Colon (tissue), 2 donors: ENCODE results near the gene PTCD1.
"Not testable (repeated sequence)": the region's sequence is repeated elsewhere in the genome, so short reads cannot be mapped to it uniquely, and the experiment has no call there.

Source experiments
- FAIRE-seq: peaks from 2 replicates; lab custom pipeline; 2012; peaks lifted over from hg19 to GRCh38; lab: Jason Lieb, UNC
- donor health status: control.
- donor health status: control.

The PTCD1 gene

GRCh38 chr7:99386584-99387238, 51.9 kb downstream of the PTCD1 start:
- FAIRE-seq: no peak

GRCh38 chr7:99385564-99385963, 53.0 kb downstream of the PTCD1 start:
- no peak for FAIRE-seq

DNA sequence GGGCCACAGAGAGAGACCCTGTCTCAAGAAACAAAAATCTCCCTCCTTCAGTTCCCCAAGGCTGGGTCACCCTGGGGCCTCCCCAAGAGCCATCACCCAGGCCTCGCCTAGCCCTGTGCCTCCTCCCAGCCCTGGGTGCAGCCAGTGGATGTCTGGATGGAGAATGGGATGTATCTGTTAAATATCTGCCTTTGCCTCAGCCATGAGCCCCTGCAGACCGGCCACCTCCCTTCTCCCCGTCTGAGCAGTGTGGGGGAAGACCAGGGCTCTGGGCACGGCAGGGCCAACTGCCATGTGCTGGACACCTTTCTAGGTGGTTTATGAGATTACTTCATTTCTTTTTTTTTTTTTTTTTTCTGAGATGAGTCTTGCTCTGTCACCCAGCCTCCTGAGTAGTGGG, 54.1 kb downstream of the PTCD1 start:
- no peak for FAIRE-seq

DNA sequence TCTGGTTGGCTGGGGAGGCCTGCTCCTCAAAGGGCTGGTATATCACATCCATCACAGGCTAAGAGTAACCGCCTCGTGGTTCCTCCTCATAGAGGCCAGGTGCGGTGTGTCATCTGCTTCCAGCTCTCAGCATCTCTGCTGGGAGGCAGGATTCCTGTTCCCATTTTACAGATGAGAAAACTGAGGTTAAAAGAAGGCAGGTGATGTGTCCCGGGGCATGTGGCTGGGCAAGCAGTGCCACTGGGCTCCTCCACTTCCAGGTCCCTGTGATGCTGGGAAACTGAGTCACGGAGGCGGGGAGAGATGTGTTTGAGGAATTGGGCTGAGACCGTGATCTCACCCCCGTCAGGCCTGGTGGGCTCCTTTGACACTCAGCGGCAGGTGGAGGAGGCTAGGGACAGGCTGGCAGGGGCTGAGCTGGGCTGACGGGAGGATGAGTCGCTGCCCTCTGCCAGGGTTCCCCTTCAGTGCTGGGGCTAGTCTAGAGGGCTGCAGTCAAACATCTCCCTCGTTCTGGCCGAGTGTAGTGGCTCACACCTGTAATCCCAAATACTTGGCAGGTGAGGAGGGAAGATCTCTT, 54.7 kb downstream of the PTCD1 start:
- no peak for FAIRE-seq

GRCh38 chr7:99383203-99383602, 55.4 kb downstream of the PTCD1 start:
- FAIRE-seq: no peak

GRCh38 chr7:99381664-99382075, 56.9 kb downstream of the PTCD1 start:
- FAIRE-seq: no peak

GRCh38 chr7:99380823-99381663, 57.6 kb downstream of the PTCD1 start:
- FAIRE-seq: no peak

DNA sequence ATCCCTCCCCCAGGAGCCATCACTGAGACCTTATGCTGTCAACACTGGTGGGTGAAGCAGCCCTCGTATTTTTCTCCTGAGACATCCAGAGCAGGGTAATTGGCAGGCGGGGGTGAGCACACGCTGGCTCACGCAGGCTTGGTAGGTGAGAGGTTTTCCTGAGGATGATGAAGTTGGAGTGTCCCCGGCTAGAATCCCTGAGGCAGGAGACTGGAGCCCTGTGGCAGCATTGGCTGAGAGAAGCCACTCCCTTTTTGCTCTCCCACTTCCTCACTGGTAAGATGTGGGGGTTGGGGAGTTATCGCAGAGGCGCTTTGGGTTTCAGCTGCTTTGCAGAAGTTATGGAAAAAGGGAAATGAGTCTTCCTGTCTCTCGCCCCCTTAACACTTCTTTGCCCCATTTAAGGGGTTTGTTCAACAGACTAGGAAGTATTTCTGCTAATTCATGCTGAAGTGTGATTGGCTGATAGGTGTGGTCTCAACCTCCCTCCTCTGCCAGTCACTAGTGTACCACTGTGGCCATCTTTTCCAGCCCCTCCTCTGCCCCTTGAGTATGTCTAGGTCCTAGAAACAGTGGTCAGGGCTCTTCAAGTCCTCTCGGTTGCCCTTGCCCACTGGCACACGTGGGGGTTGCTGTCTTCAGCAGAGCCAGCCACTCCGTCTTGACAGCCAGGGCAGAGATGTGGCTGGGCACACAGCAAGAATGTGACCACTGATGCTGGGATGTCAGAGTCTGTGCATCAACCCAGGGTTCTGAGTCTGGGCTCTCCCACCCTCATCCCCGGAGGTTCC, 58.4 kb downstream of the PTCD1 start:
- no peak for FAIRE-seq

DNA sequence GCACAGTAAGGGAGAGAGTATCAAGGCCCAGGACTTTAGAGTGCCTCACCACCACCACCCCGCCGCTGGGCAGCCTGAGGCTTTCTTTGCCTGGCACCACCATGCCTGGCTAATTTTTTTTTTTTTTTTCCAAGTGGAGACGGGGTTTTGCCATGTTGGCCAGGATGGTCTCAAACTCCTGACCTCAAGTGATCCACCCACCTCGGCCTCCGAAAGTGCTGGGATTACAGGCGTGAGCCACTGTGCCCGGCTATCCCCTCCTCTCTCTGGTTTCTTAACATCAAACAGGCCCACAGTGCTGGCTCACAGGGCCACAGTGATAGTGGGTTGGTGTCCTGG, 58.9 kb downstream of the PTCD1 start:
- not testable (repeated sequence) for FAIRE-seq

GRCh38 chr7:99379043-99379577, 59.5 kb downstream of the PTCD1 start:
- FAIRE-seq: no peak

DNA sequence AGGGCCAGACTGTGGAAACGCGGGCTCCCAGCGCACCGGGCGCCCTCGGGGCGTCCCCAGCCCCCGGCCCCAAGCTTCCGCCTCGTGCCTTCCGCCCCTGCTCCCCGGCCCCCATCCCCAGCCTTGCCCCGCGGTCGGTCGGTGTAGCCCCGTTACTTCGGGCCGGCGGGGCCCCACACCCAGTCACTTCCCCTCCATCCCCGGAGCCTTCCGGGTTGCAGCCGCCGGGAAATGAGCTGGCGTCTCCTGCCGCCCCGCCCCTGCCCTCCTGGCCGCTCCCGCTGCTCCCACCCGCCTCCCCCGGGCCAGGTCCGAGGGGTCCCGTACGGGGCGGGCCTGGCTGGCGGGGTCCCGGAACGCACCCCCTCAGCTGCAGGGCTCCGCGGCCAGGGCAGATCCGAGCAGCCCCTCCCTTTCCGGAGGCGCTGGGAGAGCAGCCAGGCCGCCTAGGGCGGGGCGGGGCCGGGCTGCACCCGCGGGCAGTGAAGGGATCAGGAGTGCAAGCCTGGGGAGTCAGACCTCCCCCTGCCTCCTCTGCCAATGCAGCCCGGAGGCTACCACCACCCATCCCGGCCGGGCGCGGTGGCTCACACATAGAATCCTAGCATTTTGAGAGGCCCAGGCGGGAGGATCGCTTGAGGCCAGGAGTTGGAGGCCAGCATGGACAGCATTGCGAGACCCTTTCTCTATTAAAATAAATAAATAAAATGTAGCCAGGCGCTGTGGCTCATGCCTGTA, 63.4 kb downstream of the PTCD1 start:
- no peak for FAIRE-seq

DNA sequence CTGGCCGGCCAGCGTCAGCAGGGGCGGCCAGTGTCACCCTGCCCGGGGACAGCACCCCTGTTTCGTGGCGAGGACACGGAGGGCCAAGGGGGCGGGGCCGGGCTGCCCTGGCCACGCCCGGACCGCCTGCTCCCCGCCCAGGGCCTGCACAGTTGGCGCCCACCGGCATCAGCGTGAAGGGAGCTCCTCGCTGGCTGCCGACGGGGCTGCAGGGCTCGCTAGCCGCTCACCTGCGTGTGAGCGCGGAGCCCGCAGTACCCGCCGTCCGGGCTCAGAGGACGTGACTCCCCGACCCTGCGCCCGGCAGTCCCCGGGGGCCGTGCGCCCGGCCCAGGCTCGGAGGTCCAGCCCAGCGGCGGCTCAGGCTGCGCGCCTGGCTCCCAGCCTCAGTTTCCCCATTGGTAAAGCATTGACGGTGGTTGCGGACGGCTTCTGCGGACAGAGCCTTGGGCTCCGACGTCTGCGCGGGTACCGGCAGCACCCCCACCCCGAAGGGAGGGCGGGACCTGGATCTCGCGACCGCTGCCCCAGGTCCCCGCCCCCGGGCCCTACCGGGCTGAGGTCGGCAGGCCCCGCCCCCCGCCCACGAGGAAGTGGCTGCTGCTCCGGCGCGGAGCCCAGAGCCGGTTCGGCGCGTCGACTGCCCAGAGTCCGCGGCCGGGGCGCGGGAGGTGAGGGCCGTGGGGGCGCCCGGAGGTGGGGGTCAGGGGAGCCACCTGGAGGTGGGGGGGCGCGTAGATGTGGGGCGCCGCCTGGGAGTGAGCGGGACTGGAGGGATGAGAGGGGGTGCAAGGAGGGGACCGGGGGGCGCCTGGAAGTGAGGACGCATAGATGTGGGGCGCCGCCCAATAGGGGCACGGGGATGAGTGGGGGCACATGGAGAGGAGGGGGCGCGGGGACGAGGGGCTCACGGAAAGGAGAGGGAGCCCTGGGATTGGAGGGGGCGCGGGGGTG, 64.2 kb downstream of the PTCD1 start, which contains the start of gene ARPC1B:
ARPC1B (plus strand) TSS at position 620 of the 954 bp plus-strand sequence. CDS start 10,985 bp downstream, outside the sequence.
- FAIRE-seq: no peak

DNA sequence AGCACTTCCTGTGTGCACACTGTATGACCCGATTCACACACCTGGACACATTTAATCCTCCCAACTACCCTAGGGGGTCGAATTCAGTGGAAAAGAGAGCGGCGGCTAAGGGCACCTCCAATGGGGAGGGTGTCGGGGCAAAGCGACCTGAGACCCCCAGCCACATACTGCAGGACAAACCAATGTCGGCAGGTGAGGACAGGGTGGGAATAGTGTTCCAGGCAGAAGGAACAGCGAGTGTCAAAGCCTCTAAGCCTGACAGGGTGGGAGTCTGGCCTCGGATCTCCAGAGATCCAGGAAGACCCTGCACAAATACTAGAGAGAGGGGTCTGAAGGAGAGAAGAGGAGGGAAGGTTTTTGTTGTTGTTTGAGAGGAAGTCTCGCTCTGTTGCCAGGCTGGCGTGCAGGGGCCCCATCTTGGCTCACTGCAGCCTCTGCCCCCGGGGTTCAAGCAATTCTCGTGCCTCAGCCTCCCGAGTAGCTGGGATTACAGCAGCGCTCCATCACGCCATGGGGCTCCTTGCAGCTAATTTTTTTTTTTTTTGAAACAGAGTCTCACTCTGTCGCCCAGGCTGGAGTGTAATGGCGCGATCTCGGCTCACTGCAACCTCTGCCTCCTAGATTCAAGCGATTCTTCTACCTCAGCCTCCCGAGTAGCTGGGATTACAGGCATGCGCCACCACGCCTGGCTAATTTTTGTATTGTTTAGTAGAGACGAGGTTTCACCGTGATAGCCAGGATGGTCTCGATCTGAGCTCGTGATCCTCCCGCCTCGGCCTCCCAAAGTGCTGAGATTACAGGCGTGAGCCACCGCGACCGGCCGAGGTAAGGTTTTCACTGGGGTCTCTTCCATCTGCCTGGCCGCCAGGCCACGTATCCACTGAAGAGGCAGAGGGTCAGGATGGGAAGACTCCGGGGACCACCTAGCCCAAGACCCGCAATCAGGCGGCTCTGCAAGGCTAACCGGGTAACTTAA, 65.2 kb downstream of the PTCD1 start:
- no peak for FAIRE-seq

DNA sequence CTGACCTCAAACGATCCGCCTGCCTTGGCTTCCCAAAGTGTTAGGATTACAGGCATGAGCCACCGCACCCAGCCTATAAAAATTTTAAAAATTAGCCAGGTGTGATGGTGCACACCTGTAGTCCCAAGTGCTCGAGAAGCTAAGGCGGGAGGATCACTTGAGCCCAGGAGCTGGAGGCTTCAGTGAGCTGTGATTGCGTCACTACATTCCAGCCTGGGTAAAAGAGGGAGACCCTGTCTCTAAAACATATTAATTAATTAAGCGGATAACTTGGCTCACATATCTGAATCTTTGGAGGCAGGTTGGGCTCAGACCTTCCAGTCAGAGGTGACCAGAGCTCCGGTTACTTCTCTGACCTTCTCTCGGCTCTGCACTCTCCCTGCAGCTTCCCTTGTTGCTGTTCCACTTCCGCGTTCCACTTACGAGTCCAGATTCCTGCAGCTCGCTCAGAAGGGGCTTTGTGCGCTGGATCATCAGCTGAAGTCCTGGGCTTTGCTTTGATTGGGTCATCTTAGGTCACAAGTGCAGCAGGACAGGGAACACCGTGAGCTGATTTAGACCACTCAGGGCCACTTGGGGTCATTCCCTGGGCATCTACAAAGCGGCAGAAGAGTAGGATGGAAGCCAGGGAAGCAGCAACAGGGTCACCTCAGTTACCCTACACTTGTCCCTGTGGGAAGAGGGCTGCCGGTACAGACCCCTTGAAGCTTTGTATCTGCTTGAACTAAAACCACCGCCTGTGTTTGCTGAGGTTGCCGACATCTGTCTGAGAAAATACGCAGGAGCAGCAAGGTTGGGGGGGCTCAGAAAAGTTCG, 66.1 kb downstream of the PTCD1 start:
- no peak for FAIRE-seq

GRCh38 chr7:99371376-99371920, 67.2 kb downstream of the PTCD1 start:
- FAIRE-seq: no peak

- no peak for FAIRE-seq
Measured at GRCh38 chr7:99369767-99370391, 68.7 kb downstream of the PTCD1 start.

- no peak for FAIRE-seq
Measured at GRCh38 chr7:99368750-99369389, 69.7 kb downstream of the PTCD1 start.
